Uterus (tissue), 4 donors: Measurements from ENCODE around the gene ERC2. TPM values are rescaled to one million over a fixed set of nuclear protein-coding genes. Genes with fewer than 3 reads are reported as not detected.

ENCODE experiments used
- DNase-seq, 2 donors: peaks; one replicate each; pipeline ENCODE4 v3.0.0-alpha.2; 2019 to 2020
- H3K27ac ChIP-seq, 2 donors: fragments of 200-600 bp; sonication (generic); 1 replicate in 1 of 2; 2 replicates in 1 of 2; pipeline ENCODE4 v1.5.1; 2016 to 2018
- H3K27me3 ChIP-seq, 2 donors: fragments of 200-600 bp; sonication (generic); one replicate each; pipeline ENCODE4 v1.5.1; 2018 to 2019; ENCODE audit warnings: control low read depth in 1 of 2
- H3K36me3 ChIP-seq, 2 donors: fragments of 200-600 bp; sonication (generic); one replicate each; pipeline ENCODE4 v1.5.1; 2019; ENCODE audit warnings: control low read depth in 1 of 2
- H3K4me1 ChIP-seq, 2 donors: fragments of 200-600 bp; sonication (generic); one replicate each; pipeline ENCODE4 v1.5.1; 2018 to 2019; ENCODE audit warnings: control low read depth in 1 of 2
- H3K4me3 ChIP-seq, 2 donors: fragments of 200-600 bp; sonication (generic); 1 replicate in 1 of 2; 2 replicates in 1 of 2; pipeline ENCODE4 v1.5.1; 2018 to 2019; ENCODE audit warnings: mild to moderate bottlenecking in 1 of 2
- H3K9me3 ChIP-seq, 2 donors: fragments of 200-600 bp; sonication (generic); one replicate each; pipeline ENCODE4 v1.5.1; 2019; ENCODE audit warnings: control low read depth in 1 of 2
- CTCF ChIP-seq, 4 experiments: fragments of 200-600 bp in 2 of 4; fragments of 450-650 bp in 2 of 4; sonication (generic) in 2 of 4; IDR thresholded peaks; one replicate each; pipeline ENCODE4 v1.5.1; 2016 to 2019; ENCODE audit warnings: antibody characterized with exemption in 4 of 4, mild to moderate bottlenecking in 2 of 4, moderate library complexity in 1 of 4
- POLR2A ChIP-seq, 2 donors: fragments of 450-650 bp; IDR thresholded peaks; one replicate each; pipeline ENCODE4 v1.6.1; 2016; ENCODE audit warnings: antibody characterized with exemption in 2 of 2, mild to moderate bottlenecking in 1 of 2, moderate library complexity in 1 of 2
- intact Hi-C: fragments of 100-400 bp; cut with DNase I; formaldehyde crosslinking; loops from one replicate; pipeline ENCODE4 v1.15.1; 2023; ENCODE audit warnings: low total_unique reads
- total RNA-seq, 4 donors: library from RNA; depleted of rRNA in 3 of 4; stranded (reverse); fragments of >200 nt in 3 of 4; gene quantifications; one replicate each; pipeline versions ENCODE4 v1.1.0 to v1.2.4, GENCODE V29; 2014 to 2023
- donor health status: DM: yes; HTN: yes; CAD: no.

Gene ERC2
- total RNA-seq, 4 donors from 2014 or later, result 1.7 to 5.5 TPM; not detected in 2

- Histone ChIP-seq H3K27me3 (no peaks in the 10 kb centered on the region), H3K27ac (no peak overlapping the region), H3K36me3 (no peaks in the 10 kb centered on the region), H3K9me3 (no peaks in the 10 kb centered on the region), H3K4me1 (no peaks in the 10 kb centered on the region), H3K4me3 (no peak overlapping the region)
- TF ChIP-seq CTCF (IDR thresholded peaks at IDR 0.05), result no peak
- TF ChIP-seq POLR2A (IDR thresholded peaks at IDR 0.05), result no peak
- no peak for DNase-seq
- intact Hi-C loops, result no loop called here
Measured at GRCh38 chr3:56443372-56443771, 24.9 kb downstream of the ERC2 start.

GRCh38 chr3:56428667-56429066 lies 39.6 kb downstream of the ERC2 start:
- TF ChIP-seq CTCF (IDR thresholded peaks at IDR 0.05) (no peak), POLR2A (IDR thresholded peaks at IDR 0.05) (no peak)
- no peaks in the 10 kb centered on the region for H3K4me1 ChIP-seq
- H3K4me3 ChIP-seq, result no peak overlapping the region
- no peak overlapping the region for H3K27ac ChIP-seq
- no peaks in the 10 kb centered on the region for H3K36me3 ChIP-seq
- no peaks in the 10 kb centered on the region for H3K9me3 ChIP-seq
- no peaks in the 10 kb centered on the region for H3K27me3 ChIP-seq
- no peak for DNase-seq
- intact Hi-C loops, result no loop called here

GRCh38 chr3:56424885-56425284 lies 43.4 kb downstream of the ERC2 start:
- DNase-seq, result no peak
- no peaks in the 10 kb centered on the region for H3K4me1 ChIP-seq
- no peaks in the 10 kb centered on the region for H3K9me3 ChIP-seq
- intact Hi-C loops, result no loop called here
- no peak overlapping the region for H3K4me3 ChIP-seq
- H3K27me3 ChIP-seq, result no peaks in the 10 kb centered on the region
- TF ChIP-seq POLR2A (IDR thresholded peaks at IDR 0.05) (no peak), CTCF (IDR thresholded peaks at IDR 0.05) (no peak)
- no peaks in the 10 kb centered on the region for H3K36me3 ChIP-seq
- H3K27ac ChIP-seq, result no peak overlapping the region

- Histone ChIP-seq H3K27ac (no peak overlapping the region), H3K9me3 (no peaks in the 10 kb centered on the region), H3K4me3 (no peak overlapping the region), H3K27me3 (no peaks in the 10 kb centered on the region), H3K36me3 (no peaks in the 10 kb centered on the region), H3K4me1 (no peaks in the 10 kb centered on the region)
- intact Hi-C loops, result no loop called here
- no peak for DNase-seq
- no peak for TF ChIP-seq POLR2A (IDR thresholded peaks at IDR 0.05)
- TF ChIP-seq CTCF (IDR thresholded peaks at IDR 0.05), result no peak
Measured at GRCh38 chr3:56424336-56424735, 43.9 kb downstream of the ERC2 start.

GRCh38 chr3:56423661-56424099 lies 44.6 kb downstream of the ERC2 start:
- no peaks in the 10 kb centered on the region for H3K9me3 ChIP-seq
- no peaks in the 10 kb centered on the region for H3K27me3 ChIP-seq
- no peaks in the 10 kb centered on the region for H3K4me1 ChIP-seq
- H3K4me3 ChIP-seq, result no peak overlapping the region
- intact Hi-C loops, result no loop called here
- TF ChIP-seq POLR2A (IDR thresholded peaks at IDR 0.05), result no peak
- TF ChIP-seq CTCF (IDR thresholded peaks at IDR 0.05), result no peak
- H3K36me3 ChIP-seq, result no peaks in the 10 kb centered on the region
- DNase-seq, result no peak
- H3K27ac ChIP-seq, result no peak overlapping the region
